ENCODE results near the gene OR2T27. TPM values are rescaled to one million over a fixed set of nuclear protein-coding genes. Genes with fewer than 3 reads are reported as not detected.
A peak's percentile ranks its signal among the peaks of the same experiment; 100 is the strongest.

OR2T27 gene
- total and polyA plus RNA-seq, 9 of the 15 experiments (the other 6 are each of a cell fraction or from before 2014, with no cell fraction given): not detected

DNA sequence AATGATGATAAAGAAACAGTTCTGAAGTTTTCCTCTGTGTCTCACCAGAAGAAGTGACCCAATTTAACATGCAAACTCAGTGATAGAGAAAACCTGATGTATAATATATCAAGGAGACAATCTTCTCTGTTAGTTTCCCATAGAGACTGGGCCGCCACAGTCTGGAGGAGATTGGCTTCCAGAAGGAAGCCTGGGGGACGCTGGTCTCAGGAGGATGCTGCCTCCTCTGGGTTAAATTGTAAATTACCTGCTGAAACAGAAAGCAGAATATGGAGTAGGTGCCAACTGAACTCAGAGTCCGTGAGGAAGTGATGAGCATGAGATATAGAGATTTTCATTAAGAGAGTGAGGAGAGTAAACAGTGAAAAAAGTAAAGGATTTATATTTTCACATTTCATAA, 31.5 kb upstream of the OR2T27 start:
- Histone ChIP-seq H3K27me3 (ENCODE audit: control insufficient read depth in 2 of 2, insufficient read depth in 2 of 2, low read length in 2 of 2) (no peaks in the 10 kb centered on the region), H2AFZ (ENCODE audit: low read depth, low read length) (no peak overlapping the region), H3K4me3 (no peak overlapping the region), H3K79me2 (ENCODE audit: control insufficient read depth, insufficient read depth, low read length) (no peaks in the 10 kb centered on the region), H3K36me3 (ENCODE audit: control insufficient read depth, insufficient read depth, low read length) (no peaks in the 10 kb centered on the region), H3K9ac (ENCODE audit: insufficient read depth in 1 of 2, low read depth in 2 of 2, low read length in 2 of 2) (no peak overlapping the region), H3K27ac (ENCODE audit: extremely low read depth, low read depth, low read length) (no peak overlapping the region), H3K9me1 (ENCODE audit: control insufficient read depth, insufficient read depth, low read length) (no peaks in the 10 kb centered on the region), H3K4me2 (ENCODE audit: insufficient read depth, low read length) (no peak overlapping the region), H3K4me1 (replicated peaks in 1 of 2; ENCODE audit: control insufficient read depth in 2 of 2, insufficient read depth in 2 of 2, low read length in 2 of 2) (peaks cover 0 to 5% of the 10 kb centered on the region in 2 experiments; a peak in 2 of 5 replicates), H4K20me1 (replicated peaks; ENCODE audit: control insufficient read depth, insufficient read depth, low read length) (no peaks in the 10 kb centered on the region), H3K9me3 (replicated peaks; ENCODE audit: control insufficient read depth, insufficient read depth, low read depth, low read length) (no peaks in the 10 kb centered on the region)
- POLR2A ChIA-PET: no interaction called here
- DNase-seq (ENCODE audit: extremely low read depth in 1 of 4, low spot score in 3 of 4) (peak in 2 of 4 experiments; percentile 10 to 17), ATAC-seq (peak; percentile 66), FAIRE-seq (no peak)
- 0% methylated on average over 3 of the region's 3 CpGs for WGBS (ENCODE audit: insufficient coverage, low coverage, missing lambda C conversion rate)
- intact Hi-C loops (cut with micrococcal nuclease): loop anchor here (1.0 to 10.0 kb wide), 2 partner anchors 283 to 752 kb away; no protein-coding TSS in a partner anchor
- no TSS peak for BruUV-seq (replicated peaks)
- in situ Hi-C loops (cut with MboI): no loop called here
- CTCF ChIA-PET (ENCODE audit: low intra/inter-chr PET ratio): interaction anchor here (1.5 kb wide), 1 partner anchor 283 kb away, joined by 4 read pairs; no protein-coding TSS in a partner anchor
- 0 out of 2 replicates have a peak, but pooled peaks have one; percentile 10 for TF ChIP-seq SMC3 (conservative IDR thresholded peaks at IDR 0.05; ENCODE audit: insufficient read depth, low read depth, low read length)
- TF ChIP-seq NR2C1 (IDR thresholded peaks at IDR 0.05): no peak
- no peak for TF ChIP-seq NR2C1 (tag; IDR thresholded peaks at IDR 0.05)
- TF ChIP-seq ZNF589 (CRISPR knock-in tag; IDR thresholded peaks at IDR 0.05; ENCODE audit: low read depth): no peak
- TF ChIP-seq, protein P1, sequence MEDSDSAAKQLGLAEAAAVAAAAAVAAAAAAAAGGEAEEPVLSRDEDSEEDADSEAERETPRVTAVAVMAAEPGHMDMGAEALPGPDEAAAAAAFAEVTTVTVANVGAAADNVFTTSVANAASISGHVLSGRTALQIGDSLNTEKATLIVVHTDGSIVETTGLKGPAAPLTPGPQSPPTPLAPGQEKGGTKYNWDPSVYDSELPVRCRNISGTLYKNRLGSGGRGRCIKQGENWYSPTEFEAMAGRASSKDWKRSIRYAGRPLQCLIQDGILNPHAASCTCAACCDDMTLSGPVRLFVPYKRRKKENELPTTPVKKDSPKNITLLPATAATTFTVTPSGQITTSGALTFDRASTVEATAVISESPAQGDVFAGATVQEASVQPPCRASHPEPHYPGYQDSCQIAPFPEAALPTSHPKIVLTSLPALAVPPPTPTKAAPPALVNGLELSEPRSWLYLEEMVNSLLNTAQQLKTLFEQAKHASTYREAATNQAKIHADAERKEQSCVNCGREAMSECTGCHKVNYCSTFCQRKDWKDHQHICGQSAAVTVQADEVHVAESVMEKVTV (CRISPR knock-in tag; IDR thresholded peaks at IDR 0.05): 0 out of 2 replicates have a peak, but pooled peaks have one; percentile 24
- TF ChIP-seq, protein P2, sequence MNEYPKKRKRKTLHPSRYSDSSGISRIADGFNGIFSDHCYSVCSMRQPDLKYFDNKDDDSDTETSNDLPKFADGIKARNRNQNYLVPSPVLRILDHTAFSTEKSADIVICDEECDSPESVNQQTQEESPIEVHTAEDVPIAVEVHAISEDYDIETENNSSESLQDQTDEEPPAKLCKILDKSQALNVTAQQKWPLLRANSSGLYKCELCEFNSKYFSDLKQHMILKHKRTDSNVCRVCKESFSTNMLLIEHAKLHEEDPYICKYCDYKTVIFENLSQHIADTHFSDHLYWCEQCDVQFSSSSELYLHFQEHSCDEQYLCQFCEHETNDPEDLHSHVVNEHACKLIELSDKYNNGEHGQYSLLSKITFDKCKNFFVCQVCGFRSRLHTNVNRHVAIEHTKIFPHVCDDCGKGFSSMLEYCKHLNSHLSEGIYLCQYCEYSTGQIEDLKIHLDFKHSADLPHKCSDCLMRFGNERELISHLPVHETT (CRISPR knock-in tag; conservative IDR thresholded peaks at IDR 0.05 in 1 of 2, IDR thresholded peaks at IDR 0.05 in 1 of 2): no peak
- TF ChIP-seq KHSRP (IDR thresholded peaks at IDR 0.05): no peak
- no peak for TF ChIP-seq COPS2 (conservative IDR thresholded peaks at IDR 0.05)
- TF ChIP-seq, protein P3, sequence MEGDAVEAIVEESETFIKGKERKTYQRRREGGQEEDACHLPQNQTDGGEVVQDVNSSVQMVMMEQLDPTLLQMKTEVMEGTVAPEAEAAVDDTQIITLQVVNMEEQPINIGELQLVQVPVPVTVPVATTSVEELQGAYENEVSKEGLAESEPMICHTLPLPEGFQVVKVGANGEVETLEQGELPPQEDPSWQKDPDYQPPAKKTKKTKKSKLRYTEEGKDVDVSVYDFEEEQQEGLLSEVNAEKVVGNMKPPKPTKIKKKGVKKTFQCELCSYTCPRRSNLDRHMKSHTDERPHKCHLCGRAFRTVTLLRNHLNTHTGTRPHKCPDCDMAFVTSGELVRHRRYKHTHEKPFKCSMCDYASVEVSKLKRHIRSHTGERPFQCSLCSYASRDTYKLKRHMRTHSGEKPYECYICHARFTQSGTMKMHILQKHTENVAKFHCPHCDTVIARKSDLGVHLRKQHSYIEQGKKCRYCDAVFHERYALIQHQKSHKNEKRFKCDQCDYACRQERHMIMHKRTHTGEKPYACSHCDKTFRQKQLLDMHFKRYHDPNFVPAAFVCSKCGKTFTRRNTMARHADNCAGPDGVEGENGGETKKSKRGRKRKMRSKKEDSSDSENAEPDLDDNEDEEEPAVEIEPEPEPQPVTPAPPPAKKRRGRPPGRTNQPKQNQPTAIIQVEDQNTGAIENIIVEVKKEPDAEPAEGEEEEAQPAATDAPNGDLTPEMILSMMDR (IDR thresholded peaks at IDR 0.05 in 2 of 3, conservative IDR thresholded peaks at IDR 0.05 in 1 of 3; ENCODE audit: insufficient read depth in 2 of 3, low read depth in 1 of 3, low read length in 3 of 3): peak; percentile 45 to 52 (median 50); a peak in 4 of 6 replicates
- TF ChIP-seq MYBL2 (IDR thresholded peaks at IDR 0.05; ENCODE audit: low read depth): no peak
- TF ChIP-seq MYBL2 (CRISPR knock-in tag; IDR thresholded peaks at IDR 0.05; ENCODE audit: borderline replicate concordance): no peak
- TF ChIP-seq ATF7 (IDR thresholded peaks at IDR 0.05): no peak
- TF ChIP-seq, protein P4, sequence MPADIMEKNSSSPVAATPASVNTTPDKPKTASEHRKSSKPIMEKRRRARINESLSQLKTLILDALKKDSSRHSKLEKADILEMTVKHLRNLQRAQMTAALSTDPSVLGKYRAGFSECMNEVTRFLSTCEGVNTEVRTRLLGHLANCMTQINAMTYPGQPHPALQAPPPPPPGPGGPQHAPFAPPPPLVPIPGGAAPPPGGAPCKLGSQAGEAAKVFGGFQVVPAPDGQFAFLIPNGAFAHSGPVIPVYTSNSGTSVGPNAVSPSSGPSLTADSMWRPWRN (IDR thresholded peaks at IDR 0.05; ENCODE audit: low read depth): no peak
- TF ChIP-seq RAD21 (CRISPR knock-in tag; conservative IDR thresholded peaks at IDR 0.05 in 1 of 2, IDR thresholded peaks at IDR 0.05 in 1 of 2): peak; percentile 71 to 81
- no peak for TF ChIP-seq NONO (IDR thresholded peaks at IDR 0.05; ENCODE audit: low read depth in 2 of 2, low read length in 1 of 2)
